HG03521 (cell line): Measurements from ENCODE around the gene RRP36.

ENCODE experiments used
- ATAC-seq: cut with Tn5 transposase; IDR thresholded peaks from one replicate; pipeline ENCODE4 v1.9.1; 2021; ENCODE audit warnings: mild to moderate bottlenecking, moderate library complexity; ENCODE audit not compliant: unreplicated experiment

RRP36 gene

DNA sequence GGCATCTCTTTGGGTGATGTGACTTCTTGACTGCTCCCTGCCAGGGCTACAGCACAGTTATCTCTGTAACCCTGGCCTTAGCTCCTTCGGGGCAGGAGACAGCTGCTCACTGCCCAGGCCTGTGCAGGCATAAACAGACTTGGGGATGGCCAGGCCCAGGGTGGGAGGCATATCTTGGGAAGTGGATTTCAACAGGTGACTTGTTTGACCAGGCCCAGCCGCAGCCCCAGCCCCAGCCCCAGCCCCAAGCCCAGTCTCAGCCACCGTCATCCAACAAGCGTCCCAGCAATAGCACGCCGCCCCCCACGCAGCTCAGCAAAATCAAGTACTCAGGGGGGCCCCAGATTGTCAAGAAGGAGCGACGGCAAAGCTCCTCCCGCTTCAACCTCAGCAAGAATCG, 15.2 kb upstream of the RRP36 start:
- ATAC-seq = no peak

GRCh38 chr6:43007126-43007525, 14.3 kb upstream of the RRP36 start:
- no peak for ATAC-seq

- no peak for ATAC-seq
Measured at GRCh38 chr6:43009124-43009523, 12.3 kb upstream of the RRP36 start.

GRCh38 chr6:43011207-43011606, 10.2 kb upstream of the RRP36 start:
- ATAC-seq = no peak

- ATAC-seq = no peak
Measured at GRCh38 chr6:43012364-43012763, 9.1 kb upstream of the RRP36 start.

DNA sequence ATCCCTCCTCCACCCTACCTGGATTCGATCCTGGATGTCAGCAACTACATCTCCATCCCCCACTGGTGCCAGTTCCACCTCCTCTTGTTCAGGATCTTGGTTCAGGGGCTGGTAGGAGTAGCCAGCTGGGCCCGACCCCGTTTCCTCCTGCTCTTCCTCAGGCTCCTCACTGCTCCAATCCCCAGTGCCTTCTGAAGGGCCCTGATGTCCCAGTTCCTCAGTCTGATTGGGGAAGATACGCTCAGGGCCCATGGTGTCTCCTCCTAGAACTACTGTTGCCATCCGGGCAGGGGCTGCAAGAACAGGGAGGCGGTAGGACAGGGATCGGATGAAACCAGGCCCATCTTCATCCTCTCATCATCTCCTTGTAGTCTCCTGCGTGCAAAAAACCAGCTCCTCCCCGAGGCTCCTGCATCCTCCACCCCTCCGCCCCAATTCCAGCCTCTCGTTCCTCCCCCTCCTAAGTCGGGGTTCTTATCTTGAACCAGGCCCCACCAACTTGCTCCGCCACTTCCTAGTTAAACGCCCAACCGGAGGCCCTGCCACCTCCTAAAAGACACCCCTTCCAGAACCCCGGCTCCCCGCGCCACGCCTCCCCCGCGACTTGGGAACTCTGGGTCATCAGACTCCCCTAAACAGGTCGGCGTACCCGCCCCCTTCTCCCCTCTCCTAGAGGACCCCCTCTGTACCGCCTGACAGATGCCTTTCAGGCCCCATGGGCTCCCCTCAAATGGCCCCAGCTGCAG, 8.2 kb upstream of the RRP36 start:
- peak; percentile 1 for ATAC-seq

DNA sequence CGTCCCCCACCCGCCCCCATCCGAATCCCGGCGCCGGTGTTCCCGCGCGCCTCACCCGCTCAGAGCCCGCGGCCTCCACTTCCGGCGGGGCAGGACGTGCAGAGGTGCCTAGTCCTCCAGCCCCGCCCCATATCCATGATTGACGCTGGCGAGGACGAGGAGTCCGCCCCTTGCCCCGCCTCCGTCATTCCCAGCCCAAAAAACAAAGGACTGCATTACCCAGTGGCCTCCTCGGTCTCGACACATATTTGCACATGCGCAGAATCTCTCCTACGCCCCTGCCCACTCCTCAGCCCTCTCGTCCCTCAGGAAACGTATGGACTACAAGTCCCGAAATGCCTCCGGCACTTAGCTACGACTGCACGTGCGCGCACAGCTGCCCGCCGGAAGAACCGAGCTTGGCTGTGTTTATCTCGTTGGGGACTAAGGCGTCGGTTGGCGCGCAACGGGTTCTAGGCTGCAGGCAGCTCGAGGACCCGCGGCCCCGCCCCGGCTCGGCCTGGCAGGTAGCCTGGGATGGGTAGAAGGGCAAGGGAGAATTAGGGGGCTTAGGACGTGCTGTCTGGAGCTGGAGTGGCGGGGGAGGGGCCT, 7.5 kb upstream of the RRP36 start, which contains the start of the genes KLHDC3 and MEA1:
TSS of gene KLHDC3 (plus strand) at position 407 of the 591 bp plus-strand sequence. CDS start 2,944 bp downstream, outside the sequence.
TSS of gene MEA1 (minus strand) at position 104 of the 591 bp plus-strand sequence. CDS start 133 bp downstream, outside the sequence.
- ATAC-seq = peak; percentile 92

DNA sequence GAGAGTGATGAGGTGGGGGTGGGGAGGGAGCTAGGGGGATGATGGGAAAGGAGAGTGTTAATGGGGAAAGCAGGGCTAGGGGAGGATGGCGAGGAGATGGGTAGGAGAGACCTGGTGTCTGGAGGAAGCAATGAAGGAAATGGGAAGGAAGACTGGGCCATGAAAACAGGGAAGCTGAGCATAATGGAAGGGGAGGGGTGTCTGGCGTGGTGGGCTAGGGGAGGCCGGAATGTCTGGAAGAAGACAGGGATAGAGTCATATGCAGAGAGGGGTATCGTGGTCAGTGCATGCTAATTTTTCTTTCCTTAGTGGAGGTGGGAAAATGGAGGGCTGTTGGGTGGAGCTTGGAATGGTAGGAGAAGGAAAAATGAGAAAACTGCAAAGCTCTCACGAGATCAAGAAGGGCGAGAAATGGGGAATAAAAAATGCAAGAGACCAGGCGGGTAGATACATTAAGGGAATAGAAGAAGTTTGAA, 7.0 kb upstream of the RRP36 start:
- no peak for ATAC-seq

DNA sequence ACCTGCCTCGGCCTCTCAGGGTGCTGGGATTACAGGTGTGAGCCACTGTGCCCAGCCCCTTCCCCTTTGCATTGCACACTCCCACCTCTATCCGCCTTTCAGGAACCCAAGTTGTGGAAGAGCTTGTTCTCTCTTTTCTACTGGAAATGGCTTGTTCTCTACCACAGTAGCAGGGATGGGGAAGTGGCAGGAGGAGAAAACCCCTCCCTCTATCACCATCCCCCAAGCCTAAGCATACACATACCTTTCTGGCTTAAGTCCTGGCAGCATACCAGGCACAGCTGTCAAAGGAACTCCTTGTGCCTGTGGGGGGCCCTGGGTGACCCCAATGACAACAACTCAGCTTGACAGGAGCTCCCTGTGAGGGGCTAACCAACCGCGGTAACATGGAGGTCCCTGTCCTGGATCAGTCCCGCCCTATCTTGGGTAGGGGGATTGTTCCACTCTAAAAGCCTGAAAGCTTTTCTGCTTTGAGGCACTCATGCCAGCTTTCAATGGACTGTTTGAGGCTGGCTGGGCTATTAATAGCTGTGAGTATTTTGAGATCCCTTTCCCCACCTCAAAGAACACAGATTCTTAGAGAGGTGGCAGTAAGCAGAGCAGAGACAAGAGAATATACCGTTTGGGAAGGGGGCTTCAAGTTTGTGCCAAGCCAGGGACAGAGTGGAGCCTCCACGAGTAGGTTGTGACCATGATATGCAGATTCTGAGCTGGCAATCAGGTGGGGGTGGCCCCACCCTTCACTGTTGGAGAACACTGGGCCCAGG, 5.1 kb upstream of the RRP36 start:
- no peak for ATAC-seq

GRCh38 chr6:43016943-43017334, 4.5 kb upstream of the RRP36 start:
- no peak for ATAC-seq

GRCh38 chr6:43019152-43019551, 2.3 kb upstream of the RRP36 start:
- ATAC-seq = no peak

- no peak for ATAC-seq
Measured at GRCh38 chr6:43020052-43020705, 1.2 kb upstream of the RRP36 start.

GRCh38 chr6:43020847-43021246, 576 bp upstream of the RRP36 start:
- no peak for ATAC-seq

DNA sequence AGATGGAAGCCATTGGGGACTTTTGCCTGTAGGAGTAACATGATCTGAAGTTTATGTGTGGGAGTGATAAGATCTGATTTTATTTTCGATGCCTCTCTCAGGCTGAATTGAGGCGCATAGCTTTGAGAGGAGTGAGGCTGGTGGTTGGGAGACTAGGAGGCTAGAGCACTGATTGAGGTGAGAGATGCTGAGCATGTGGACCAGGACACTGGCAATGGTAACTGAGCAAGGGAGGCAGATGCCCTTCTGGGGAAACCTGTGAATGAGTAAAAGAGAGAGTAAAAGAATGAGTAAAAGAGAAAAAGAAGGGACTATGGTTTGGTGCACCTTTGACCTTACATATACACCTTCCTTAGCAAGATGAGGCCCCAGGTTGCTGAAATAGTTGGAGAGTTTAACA, 3.0 kb downstream of the RRP36 start:
- no peak for ATAC-seq

DNA sequence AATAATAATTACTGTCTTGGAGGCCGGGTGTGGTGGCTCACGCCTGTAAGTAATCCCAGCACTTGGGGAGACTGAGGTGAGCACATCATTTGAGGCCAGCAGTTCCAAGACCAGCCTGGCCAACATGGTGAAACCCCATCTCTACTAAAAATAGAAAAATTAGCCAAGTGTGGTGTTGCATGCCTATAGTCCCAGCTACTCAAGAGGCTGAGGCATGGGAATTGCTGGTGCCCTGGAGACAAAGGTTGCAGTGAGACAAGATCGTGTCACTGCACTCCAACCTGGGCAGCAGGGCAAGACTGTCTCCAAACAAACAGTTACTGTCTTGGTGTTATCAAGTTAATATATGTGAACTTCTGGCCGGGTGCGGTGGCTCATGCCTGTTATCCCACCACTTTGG, 4.9 kb downstream of the RRP36 start:
- ATAC-seq = no peak

- ATAC-seq = no peak
Measured at GRCh38 chr6:43029120-43029519, 7.7 kb downstream of the RRP36 start.

GRCh38 chr6:43032326-43032725, 10.9 kb downstream of the RRP36 start:
- ATAC-seq = no peak

GRCh38 chr6:43033496-43034189, 12.2 kb downstream of the RRP36 start:
- no peak for ATAC-seq

DNA sequence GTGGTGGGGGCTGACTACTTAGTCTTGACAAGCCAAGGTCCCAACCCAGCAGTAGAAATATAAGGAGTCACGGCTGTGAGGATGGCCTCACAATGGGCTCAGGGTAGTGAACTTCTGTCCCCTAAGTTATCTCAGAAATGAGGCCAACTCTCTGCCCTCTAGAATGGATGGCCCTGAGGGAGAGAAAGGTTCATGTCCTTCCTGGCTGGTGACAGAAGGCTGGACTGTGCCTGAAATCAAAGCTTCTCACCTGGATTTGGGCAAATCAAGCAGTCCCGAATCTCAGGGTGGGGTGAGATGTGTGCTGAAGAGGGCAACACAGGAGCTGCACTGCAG, 12.7 kb downstream of the RRP36 start:
- ATAC-seq = no peak

DNA sequence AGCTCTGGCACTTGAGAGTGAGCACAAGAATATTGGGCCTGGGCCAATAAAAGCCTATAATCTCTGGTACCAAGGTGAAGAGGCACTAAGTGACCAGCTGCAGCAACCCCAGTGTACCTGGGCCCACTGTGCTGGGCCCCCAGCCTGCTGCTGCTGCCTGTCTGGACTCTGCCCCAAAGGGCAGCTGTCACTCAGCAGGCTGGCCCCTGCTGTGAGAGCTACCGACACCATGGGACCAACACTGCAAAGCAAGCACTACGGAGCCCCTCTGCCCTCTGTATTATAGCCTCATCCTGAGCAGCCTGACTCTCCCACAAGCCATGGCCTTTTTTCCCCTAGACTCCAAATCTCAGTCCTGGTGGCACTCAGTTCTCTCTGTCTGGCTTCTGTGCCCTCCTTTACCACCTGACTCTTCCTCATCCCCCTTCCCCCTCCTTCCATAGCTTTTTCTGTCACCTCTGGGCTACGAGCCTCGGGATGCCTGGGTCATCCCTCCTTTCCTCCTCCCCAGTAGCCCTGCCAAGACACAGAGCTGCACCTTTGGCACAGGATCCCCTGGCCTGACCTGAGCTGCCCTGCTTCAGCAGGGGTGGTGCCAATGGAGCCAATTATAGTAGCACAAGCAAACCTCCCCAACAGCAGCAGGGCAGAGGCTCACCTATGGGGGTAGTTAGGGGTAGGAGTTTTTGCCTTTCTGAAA, 14.2 kb downstream of the RRP36 start:
- ATAC-seq = no peak
